ENCODE results near the gene PNMA3. TPM values are rescaled to one million over a fixed set of nuclear protein-coding genes. Genes with fewer than 3 reads are reported as not detected.
A peak's percentile ranks its signal among the peaks of the same experiment; 100 is the strongest.
"Not testable (repeated sequence)": the region's sequence is repeated elsewhere in the genome, so short reads cannot be mapped to it uniquely, and the experiment has no call there.

Gene PNMA3, protein sequence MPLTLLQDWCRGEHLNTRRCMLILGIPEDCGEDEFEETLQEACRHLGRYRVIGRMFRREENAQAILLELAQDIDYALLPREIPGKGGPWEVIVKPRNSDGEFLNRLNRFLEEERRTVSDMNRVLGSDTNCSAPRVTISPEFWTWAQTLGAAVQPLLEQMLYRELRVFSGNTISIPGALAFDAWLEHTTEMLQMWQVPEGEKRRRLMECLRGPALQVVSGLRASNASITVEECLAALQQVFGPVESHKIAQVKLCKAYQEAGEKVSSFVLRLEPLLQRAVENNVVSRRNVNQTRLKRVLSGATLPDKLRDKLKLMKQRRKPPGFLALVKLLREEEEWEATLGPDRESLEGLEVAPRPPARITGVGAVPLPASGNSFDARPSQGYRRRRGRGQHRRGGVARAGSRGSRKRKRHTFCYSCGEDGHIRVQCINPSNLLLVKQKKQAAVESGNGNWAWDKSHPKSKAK
- total RNA-seq, result 1 to 10 TPM in 3 of 4 donors, under 1 TPM in 1; 0.95 to 3.1 (median 3.0) TPM
- 3.2 TPM for polyA plus RNA-seq
- long read RNA-seq, donor 1, partial matches to known transcripts, result 7 of 10 reads
- long read RNA-seq, donor 1, other reads (novel, unspliced or antisense), result 0 of 10 reads
- long read RNA-seq, donor 2, partial matches to known transcripts, result 2 of 4 reads
- long read RNA-seq, donor 2, other reads (novel, unspliced or antisense), result 1 of 4 reads
- long read RNA-seq, donor 3, transcript PNMA3-202 (1 exons, 1,432 nt), result major isoform, 5 of 13 reads
- long read RNA-seq, donor 3, partial matches to known transcripts, result 6 of 13 reads
- long read RNA-seq, donor 3, other reads (novel, unspliced or antisense), result 0 of 13 reads
- long read RNA-seq, donor 4, partial matches to known transcripts, result 2 of 5 reads
- long read RNA-seq, donor 4, other reads (novel, unspliced or antisense), result 1 of 5 reads

- DNase-seq, result peak in 1 of 3 donors; percentile 67
- no peak within 1 kb of the TSS for H3K27ac ChIP-seq (ENCODE audit: low read length)
- H3K4me1 ChIP-seq (ENCODE audit: control insufficient read depth, insufficient read depth, low read length), result peaks cover 2% of the 10 kb centered on the region
- ATAC-seq, result peak; percentile 52 to 63
- no peaks in the 10 kb centered on the region for H3K27me3 ChIP-seq (ENCODE audit: control insufficient read depth, insufficient read depth)
- H3K4me3 ChIP-seq (ENCODE audit: low read length), result peak within 1 kb of the TSS; percentile 26
- intact Hi-C loops (cut with DNase I), result no loop called here
- 7% methylated on average over 77 of the region's 80 CpGs for WGBS
- H3K9me3 ChIP-seq (ENCODE audit: control insufficient read depth, low read length), result no peaks in the 10 kb centered on the region
Measured at GRCh38 chrX:153055871-153056749, at the start of gene PNMA3. Gene PNMA3 (plus strand): TSS chrX:153056470. CDS start chrX:153057056, 586 bp downstream.

DNA sequence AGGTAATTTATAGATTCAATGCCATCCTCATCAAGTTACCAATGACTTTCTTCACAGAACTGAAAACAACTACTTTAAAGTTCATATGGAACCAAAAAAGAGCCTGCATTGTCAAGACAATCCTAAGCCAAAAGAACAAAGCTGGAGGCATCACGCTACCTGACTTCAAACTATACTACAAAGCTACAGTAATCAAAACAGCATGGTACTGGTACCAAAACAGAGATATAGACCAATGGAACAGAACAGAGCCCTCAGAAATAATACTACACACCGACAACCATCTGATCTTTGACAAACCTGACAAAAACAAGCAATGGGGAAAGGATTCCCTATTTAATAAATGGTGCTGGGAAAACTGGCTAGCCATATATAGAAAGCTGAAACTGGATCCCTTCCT is 39.1 kb upstream of the PNMA3 start:
- H3K9me3 ChIP-seq (ENCODE audit: control insufficient read depth, low read length); DNase-seq; ATAC-seq; H3K27ac ChIP-seq (ENCODE audit: low read length); H3K4me1 ChIP-seq (ENCODE audit: control insufficient read depth, insufficient read depth, low read length); H3K4me3 ChIP-seq (ENCODE audit: low read length); H3K27me3 ChIP-seq (ENCODE audit: control insufficient read depth, insufficient read depth); intact Hi-C loops (cut with DNase I): not testable (repeated sequence)
- 61% methylated on average over 2 of the region's 2 CpGs for WGBS

- ATAC-seq, result no peak
- Histone ChIP-seq H3K9me3 (ENCODE audit: control insufficient read depth, low read length) (no peaks in the 10 kb centered on the region), H3K4me1 (ENCODE audit: control insufficient read depth, insufficient read depth, low read length) (no peaks in the 10 kb centered on the region), H3K27ac (ENCODE audit: low read length) (no peak overlapping the region), H3K4me3 (ENCODE audit: low read length) (no peak overlapping the region), H3K27me3 (ENCODE audit: control insufficient read depth, insufficient read depth) (no peaks in the 10 kb centered on the region)
- intact Hi-C loops (cut with DNase I), result no loop called here
- 61% methylated on average over 3 of the region's 3 CpGs for WGBS
- DNase-seq, result no peak
Measured at GRCh38 chrX:153019166-153019565, 37.1 kb upstream of the PNMA3 start.

DNA sequence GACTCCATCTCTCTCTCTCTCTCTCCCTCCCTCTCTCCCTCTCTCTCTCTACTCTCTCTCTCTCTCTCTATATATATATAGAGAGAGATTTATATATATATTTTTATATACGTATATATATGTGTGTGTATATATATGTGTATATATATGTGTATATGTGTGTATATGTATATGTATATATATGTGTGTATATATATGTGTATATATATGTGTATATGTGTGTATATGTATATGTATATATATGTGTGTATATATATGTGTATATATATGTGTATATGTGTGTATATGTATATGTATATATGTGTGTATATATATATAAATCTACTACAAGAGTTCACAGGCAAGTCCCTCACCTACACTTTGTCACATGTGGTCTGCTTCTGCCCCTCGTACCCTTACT is 29.8 kb upstream of the PNMA3 start:
- DNase-seq; intact Hi-C loops (cut with DNase I); H3K9me3 ChIP-seq (ENCODE audit: control insufficient read depth, low read length); H3K4me3 ChIP-seq (ENCODE audit: low read length); H3K4me1 ChIP-seq (ENCODE audit: control insufficient read depth, insufficient read depth, low read length); H3K27me3 ChIP-seq (ENCODE audit: control insufficient read depth, insufficient read depth); H3K27ac ChIP-seq (ENCODE audit: low read length): not testable (repeated sequence)
- WGBS, result 90% methylated on average over 2 of the region's 2 CpGs
- ATAC-seq, result peak in 1 of 2 donors; percentile 58

GRCh38 chrX:153028487-153028886 is 27.8 kb upstream of the PNMA3 start:
- H3K4me3 ChIP-seq (ENCODE audit: low read length); H3K27ac ChIP-seq (ENCODE audit: low read length); intact Hi-C loops (cut with DNase I); H3K4me1 ChIP-seq (ENCODE audit: control insufficient read depth, insufficient read depth, low read length); DNase-seq; H3K27me3 ChIP-seq (ENCODE audit: control insufficient read depth, insufficient read depth); ATAC-seq; H3K9me3 ChIP-seq (ENCODE audit: control insufficient read depth, low read length): not testable (repeated sequence)
- WGBS, result 53% methylated on average over 7 of the region's 11 CpGs

DNA sequence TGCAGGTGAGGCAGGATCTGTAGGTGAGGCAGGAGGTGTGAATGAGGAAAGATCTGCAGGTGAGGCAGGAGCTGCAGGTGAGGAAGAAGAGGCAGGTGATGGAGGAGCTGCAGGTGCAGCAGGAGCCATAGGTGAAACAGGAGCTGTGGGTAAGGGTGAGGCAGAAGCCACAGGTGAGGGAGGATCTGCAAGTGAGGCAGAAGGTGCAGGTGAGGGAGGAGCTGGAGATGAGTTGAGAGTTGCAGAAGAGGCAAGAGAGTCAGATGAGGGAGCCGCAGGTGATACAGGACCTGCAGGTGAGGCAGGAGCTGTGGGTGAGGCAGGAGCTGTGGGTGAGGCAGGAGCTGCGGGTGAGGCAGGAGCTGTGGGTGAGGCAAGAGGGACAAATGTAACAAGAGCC is 27.1 kb upstream of the PNMA3 start:
- peak in 1 of 3 donors; percentile 42 for DNase-seq
- Histone ChIP-seq H3K4me1 (ENCODE audit: control insufficient read depth, insufficient read depth, low read length) (no peaks in the 10 kb centered on the region), H3K4me3 (ENCODE audit: low read length) (no peak overlapping the region), H3K9me3 (ENCODE audit: control insufficient read depth, low read length) (no peaks in the 10 kb centered on the region), H3K27me3 (ENCODE audit: control insufficient read depth, insufficient read depth) (no peaks in the 10 kb centered on the region), H3K27ac (ENCODE audit: low read length) (no peak overlapping the region)
- no peak for ATAC-seq
- intact Hi-C loops (cut with DNase I), result no loop called here
- WGBS, result 87% methylated on average over 2 of the region's 2 CpGs

- intact Hi-C loops (cut with DNase I), result loop anchor here in 1 of 4 donors (5.0 kb wide), 1 partner anchor 477 kb away; no protein-coding TSS in a partner anchor
- DNase-seq (peak in 1 of 3 donors; percentile 45), ATAC-seq (no peak)
- Histone ChIP-seq H3K4me1 (ENCODE audit: control insufficient read depth, insufficient read depth, low read length) (no peaks in the 10 kb centered on the region), H3K27me3 (ENCODE audit: control insufficient read depth, insufficient read depth) (no peaks in the 10 kb centered on the region), H3K4me3 (ENCODE audit: low read length) (no peak overlapping the region), H3K9me3 (ENCODE audit: control insufficient read depth, low read length) (no peaks in the 10 kb centered on the region), H3K27ac (ENCODE audit: low read length) (no peak overlapping the region)
- WGBS, result 88% methylated on average over 11 of the region's 11 CpGs
Measured at GRCh38 chrX:153029875-153030274, 26.4 kb upstream of the PNMA3 start.

DNA sequence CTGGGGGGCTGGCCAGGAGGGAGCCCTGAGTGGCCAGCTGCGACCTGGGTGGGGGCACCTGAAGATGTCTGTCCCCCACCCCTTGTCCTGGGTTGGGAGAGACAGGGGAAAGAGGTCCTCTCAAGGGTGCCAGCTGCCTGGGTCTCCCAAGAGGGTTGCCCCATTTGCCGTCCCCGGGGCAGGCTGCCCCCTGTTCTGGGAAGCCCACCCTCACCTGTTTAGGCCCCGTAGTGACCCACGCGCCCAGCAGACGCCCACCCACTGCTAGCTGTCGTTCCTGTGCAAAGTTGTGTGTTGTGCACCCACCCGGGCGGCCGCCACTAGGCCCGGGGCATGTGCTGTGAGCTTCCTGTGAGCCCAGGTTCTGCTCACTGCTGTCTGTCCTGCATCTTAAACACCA is 25.5 kb upstream of the PNMA3 start:
- no peaks in the 10 kb centered on the region for H3K9me3 ChIP-seq (ENCODE audit: control insufficient read depth, low read length)
- H3K4me1 ChIP-seq (ENCODE audit: control insufficient read depth, insufficient read depth, low read length), result no peaks in the 10 kb centered on the region
- no peak overlapping the region for H3K4me3 ChIP-seq (ENCODE audit: low read length)
- ATAC-seq, result no peak
- H3K27me3 ChIP-seq (ENCODE audit: control insufficient read depth, insufficient read depth), result no peaks in the 10 kb centered on the region
- intact Hi-C loops (cut with DNase I), result loop anchor here in 1 of 4 donors (5.0 kb wide), 1 partner anchor 476 kb away; no protein-coding TSS in a partner anchor
- DNase-seq, result peak in 1 of 3 donors; percentile 48
- WGBS, result 92% methylated on average over 12 of the region's 12 CpGs
- no peak overlapping the region for H3K27ac ChIP-seq (ENCODE audit: low read length)

- Histone ChIP-seq H3K4me3 (ENCODE audit: low read length) (no peak overlapping the region), H3K27ac (ENCODE audit: low read length) (no peak overlapping the region), H3K27me3 (ENCODE audit: control insufficient read depth, insufficient read depth) (no peaks in the 10 kb centered on the region), H3K9me3 (ENCODE audit: control insufficient read depth, low read length) (no peaks in the 10 kb centered on the region), H3K4me1 (ENCODE audit: control insufficient read depth, insufficient read depth, low read length) (no peaks in the 10 kb centered on the region)
- ATAC-seq (peak; percentile 83 to 90), DNase-seq (peak; percentile 68 to 89 (median 89))
- WGBS, result 21% methylated on average over 64 of the region's 64 CpGs
- intact Hi-C loops (cut with DNase I), result loop anchor here in 1 of 4 donors (5.0 kb wide), 1 partner anchor 475 kb away; no protein-coding TSS in a partner anchor
Measured at GRCh38 chrX:153032397-153033118, 23.7 kb upstream of the PNMA3 start.

- intact Hi-C loops (cut with DNase I), result no loop called here
- DNase-seq, result no peak
- WGBS, result 93% methylated on average over 2 of the region's 2 CpGs
Measured at GRCh38 chrX:153049093-153049492, 7.2 kb upstream of the PNMA3 start.

More at GRCh38 chrX:153049093-153049492, 7.2 kb upstream of the PNMA3 start:
- H3K27me3 ChIP-seq (ENCODE audit: control insufficient read depth, insufficient read depth), result no peaks in the 10 kb centered on the region
- no peak for ATAC-seq
- no peaks in the 10 kb centered on the region for H3K9me3 ChIP-seq (ENCODE audit: control insufficient read depth, low read length)
- no peak overlapping the region for H3K4me3 ChIP-seq (ENCODE audit: low read length)
- H3K4me1 ChIP-seq (ENCODE audit: control insufficient read depth, insufficient read depth, low read length), result no peaks in the 10 kb centered on the region
- no peak overlapping the region for H3K27ac ChIP-seq (ENCODE audit: low read length)
